GM10248 (cell line): ENCODE data around the gene TBX15.

Experiments used
- CTCF ChIA-PET: fragments of 300-600 bp; sonication (Branson Sonifier 250); formaldehyde crosslinking; extraction: SDS; loops from one replicate; lab custom pipeline; 2021; ENCODE audit warnings: antibody characterized with exemption; lab: Yijun Ruan, JAX
- POLR2A ChIA-PET: fragments of 350-650 bp; sonication (Branson Sonifier 250); formaldehyde crosslinking; extraction: SDS; loops from one replicate; lab custom pipeline; 2020; ENCODE audit warnings: antibody characterized with exemption; lab: Yijun Ruan, JAX
- DNase-seq: peaks from one replicate; pipeline ENCODE4 v3.0.0; 2012; ENCODE audit errors: extremely low spot score
- TF ChIP-seq, protein P1 (sequence below): IDR thresholded peaks from 2 replicates; pipeline ENCODE4 v1.5.1; 2012; ENCODE audit warnings: mild to moderate bottlenecking, low read depth; ENCODE audit errors: extremely low read depth, missing control alignments, control extremely low read depth

The TBX15 gene

DNA sequence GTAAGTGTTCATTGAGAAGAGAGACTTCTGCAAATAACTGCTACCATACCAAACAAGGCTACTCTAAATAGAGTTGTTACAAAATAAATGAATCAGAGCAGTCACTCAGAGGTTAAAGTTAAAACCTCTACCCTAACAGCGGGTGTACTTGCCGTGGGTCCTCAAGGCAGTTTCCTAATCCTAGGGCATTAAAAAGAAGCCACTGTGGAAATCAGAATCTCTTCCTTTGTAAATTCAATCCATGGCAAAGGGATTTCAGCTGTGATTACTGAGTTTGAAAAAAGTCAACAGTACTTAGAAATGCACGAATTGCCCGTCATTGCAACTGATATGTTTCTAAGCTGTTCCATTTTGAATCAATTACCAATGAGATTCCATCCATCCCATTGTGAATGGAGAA is 13.5 kb downstream of the TBX15 start:
- DNase-seq = no peak
- CTCF ChIA-PET = interaction anchor here (0.9 kb wide), 1 partner anchor 34 kb away, joined by 3 read pairs; no protein-coding TSS in a partner anchor
- POLR2A ChIA-PET = no interaction called here
- TF ChIP-seq, protein P1, sequence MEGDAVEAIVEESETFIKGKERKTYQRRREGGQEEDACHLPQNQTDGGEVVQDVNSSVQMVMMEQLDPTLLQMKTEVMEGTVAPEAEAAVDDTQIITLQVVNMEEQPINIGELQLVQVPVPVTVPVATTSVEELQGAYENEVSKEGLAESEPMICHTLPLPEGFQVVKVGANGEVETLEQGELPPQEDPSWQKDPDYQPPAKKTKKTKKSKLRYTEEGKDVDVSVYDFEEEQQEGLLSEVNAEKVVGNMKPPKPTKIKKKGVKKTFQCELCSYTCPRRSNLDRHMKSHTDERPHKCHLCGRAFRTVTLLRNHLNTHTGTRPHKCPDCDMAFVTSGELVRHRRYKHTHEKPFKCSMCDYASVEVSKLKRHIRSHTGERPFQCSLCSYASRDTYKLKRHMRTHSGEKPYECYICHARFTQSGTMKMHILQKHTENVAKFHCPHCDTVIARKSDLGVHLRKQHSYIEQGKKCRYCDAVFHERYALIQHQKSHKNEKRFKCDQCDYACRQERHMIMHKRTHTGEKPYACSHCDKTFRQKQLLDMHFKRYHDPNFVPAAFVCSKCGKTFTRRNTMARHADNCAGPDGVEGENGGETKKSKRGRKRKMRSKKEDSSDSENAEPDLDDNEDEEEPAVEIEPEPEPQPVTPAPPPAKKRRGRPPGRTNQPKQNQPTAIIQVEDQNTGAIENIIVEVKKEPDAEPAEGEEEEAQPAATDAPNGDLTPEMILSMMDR = no peak

DNA sequence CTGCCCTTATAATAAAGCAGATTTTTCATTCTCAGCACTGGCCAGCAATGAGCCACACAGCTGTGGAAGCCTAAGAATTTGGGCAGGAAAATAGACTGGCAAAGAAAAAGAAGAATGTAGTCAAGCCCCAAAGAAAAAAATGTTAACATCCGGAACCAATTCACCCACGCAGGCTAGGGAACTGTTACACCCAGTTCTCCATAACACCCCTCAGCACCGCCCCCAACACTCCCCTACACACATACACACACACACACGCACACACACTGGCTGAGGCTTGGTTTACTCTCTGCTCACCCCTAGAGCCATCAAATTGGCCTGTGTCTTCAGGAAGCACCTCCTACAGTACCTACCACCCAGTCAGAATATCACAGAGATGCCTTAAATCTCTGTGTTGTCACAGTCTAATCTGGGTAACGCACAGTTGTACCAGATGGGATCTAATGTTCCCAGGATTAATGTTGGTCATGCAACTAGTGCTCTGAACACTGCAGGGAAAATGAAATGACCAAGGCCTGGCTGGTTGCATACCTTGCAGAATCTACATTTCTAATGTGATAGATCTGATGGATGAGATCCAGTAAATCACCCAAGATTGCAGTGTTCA is 14.5 kb downstream of the TBX15 start:
- CTCF ChIA-PET = no interaction called here
- TF ChIP-seq, protein P1 = no peak
- no peak for DNase-seq
- POLR2A ChIA-PET = no interaction called here

DNA sequence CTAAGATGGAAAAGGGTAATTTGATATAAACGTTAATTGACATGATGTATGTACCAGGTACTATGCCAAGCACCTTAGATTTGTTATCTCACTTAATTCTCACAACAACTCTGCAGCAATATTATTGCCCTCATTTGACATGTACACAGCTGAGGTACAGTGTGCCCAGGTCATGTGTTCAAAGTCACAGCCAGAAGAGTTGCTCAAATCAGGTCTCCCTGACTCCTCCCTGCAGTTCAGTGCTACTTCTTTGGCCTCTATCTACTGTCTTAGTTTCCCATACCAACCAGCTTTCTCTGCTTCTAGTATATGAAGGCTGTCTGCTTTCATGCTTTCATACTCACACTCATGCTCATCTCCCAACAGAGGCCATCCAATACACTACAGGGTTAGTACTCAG is 15.1 kb downstream of the TBX15 start:
- DNase-seq = no peak
- POLR2A ChIA-PET = no interaction called here
- TF ChIP-seq, protein P1 = no peak
- CTCF ChIA-PET = no interaction called here

DNA sequence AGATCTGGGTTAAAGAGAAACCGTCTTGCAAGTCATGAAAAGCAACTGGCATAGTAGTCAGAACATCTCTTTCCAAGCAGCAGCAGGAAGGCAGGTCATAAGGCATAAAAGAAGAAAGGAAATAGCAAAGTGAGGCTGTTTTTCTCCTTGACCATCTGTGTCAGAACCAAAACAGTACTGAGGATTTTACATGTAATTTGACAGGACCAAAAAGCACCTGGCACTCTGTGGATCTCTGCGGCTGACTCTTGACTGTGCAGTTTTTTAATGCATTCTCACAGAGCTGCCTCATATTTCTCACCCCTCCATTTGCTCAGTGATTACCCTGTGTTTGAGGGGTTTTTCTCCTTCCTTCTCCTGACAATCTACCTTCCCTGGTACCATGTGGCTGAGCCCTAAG is 17.7 kb downstream of the TBX15 start:
- no peak for DNase-seq
- TF ChIP-seq, protein P1 = no peak
- ChIA-PET CTCF (no interaction called here), POLR2A (no interaction called here)

DNA sequence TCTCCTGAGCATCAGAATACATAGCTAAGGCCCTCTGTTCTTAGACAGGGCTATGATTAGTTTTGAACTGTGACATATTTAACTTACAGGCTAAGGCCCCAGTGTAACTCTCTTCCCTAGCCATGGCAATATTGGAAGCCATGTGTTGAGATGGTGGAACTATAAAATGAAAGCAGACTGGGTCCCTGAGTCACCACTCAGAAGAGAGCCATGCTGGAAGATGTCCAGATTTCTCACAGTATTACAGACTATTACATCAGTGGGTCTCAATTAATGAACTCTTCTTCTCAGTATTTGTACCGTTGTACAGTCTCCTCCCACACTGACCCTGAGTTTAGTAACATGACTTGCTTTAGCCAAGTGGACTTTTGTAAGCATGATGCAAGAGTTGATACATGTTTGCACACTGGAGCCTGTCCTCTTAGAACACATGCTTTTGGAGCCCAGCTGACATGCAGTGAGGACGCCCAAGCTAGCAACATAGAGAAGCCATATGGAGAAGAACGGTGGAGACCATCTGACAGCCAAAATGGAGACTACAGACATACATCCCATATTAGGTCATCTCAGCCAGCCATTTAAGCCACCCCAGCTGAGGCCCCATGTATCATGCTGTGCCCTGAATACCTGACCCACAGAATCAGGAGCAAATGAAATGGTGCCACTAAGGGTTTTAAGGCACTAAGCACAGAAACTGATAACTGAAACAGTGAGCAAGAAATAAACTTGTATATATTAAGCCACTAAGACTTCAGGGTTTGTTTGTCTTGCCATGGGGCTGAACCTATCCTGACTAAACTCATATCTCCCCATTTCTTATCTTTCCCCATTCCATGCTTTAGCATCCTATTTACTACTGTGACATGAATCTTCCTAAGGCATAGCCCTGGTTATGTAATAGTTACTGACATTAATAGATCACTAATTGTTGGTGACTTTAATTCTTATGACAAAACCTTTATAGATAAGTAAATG is 24.4 kb downstream of the TBX15 start:
- POLR2A ChIA-PET = no interaction called here

DNA sequence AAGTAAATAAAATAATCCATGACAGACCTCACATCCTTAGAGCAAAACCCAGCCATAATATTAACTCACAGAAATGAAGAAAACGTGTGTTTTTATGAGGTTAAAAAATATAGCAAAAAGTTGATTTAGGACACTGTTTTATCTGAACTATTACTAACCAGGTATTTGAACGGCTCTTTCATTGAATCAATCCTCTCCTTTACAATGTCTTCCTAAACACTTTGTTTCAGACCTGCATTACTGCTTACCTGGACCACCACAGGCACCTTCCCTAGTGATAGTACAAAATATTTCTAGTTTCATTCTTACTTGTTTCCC is 25.0 kb downstream of the TBX15 start:
- POLR2A ChIA-PET = no interaction called here
- DNase-seq = no peak
- CTCF ChIA-PET = interaction anchor here (0.6 kb wide), 1 partner anchor 64 kb away, joined by 3 read pairs; no protein-coding TSS in a partner anchor
- TF ChIP-seq, protein P1 = no peak

More for the DNA sequence above, 24.4 kb downstream of the TBX15 start:
- TF ChIP-seq, protein P1 = no peak
- CTCF ChIA-PET = interaction anchor here (0.6 kb wide), 1 partner anchor 65 kb away, joined by 3 read pairs; no protein-coding TSS in a partner anchor
- no peak for DNase-seq
